GM19193 (cell line): Measurements from ENCODE around the gene UNC79.

Experiments used
- POLR2A ChIP-seq: IDR thresholded peaks from 4 replicates; pipeline ENCODE4 v1.6.1; 2011; ENCODE audit not compliant: insufficient read depth, insufficient read length; ENCODE audit errors: extremely low read depth

UNC79 gene

GRCh38 chr14:93663317-93663716, 232.6 kb downstream of the UNC79 start:
- no peak for TF ChIP-seq POLR2A

DNA sequence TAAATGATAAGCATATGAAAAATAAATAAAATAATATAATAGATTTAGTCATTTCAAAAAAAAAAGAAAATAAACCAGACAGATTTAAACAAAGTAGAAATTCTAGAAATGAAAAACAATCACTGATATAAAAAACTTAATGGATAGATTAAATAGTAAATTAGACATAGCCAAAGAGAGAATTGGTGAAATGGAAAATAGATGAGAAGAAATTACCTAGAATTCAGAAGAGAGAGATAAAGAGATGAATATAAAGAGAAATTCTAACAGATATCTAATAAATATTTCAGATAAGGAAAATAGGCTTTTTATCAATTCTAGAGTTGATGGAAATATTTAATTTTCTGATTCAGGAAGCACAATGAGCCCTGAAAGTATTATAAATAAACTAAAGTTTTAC, 234.4 kb downstream of the UNC79 start:
- no peak for TF ChIP-seq POLR2A

- TF ChIP-seq POLR2A, result no peak
These were observed 238.9 kb downstream of the UNC79 start for GRCh38 chr14:93669632-93670031.

DNA sequence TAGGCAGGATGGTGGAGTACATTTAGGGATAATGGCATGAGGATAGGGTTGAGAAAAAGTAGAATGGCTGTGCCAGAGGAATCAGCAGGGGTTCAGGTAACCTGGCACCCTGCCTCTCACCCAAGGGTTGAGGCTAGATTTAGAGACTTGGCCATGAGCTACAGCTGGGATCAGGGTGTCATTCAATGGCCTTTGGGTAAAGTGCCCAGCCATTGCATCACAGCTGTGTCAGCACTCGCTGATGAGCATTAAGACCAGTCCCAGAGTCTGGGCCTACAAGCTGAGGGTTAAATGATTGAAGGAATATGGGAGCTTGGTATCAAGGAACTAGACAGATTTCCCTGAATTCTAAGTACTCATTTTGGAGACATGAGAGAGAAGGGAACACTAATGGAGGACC, 243.6 kb downstream of the UNC79 start:
- TF ChIP-seq POLR2A, result no peak

- no peak for TF ChIP-seq POLR2A
These were observed 244.9 kb downstream of the UNC79 start for GRCh38 chr14:93675651-93676050.

GRCh38 chr14:93676416-93676958, 245.7 kb downstream of the UNC79 start:
- no peak for TF ChIP-seq POLR2A

DNA sequence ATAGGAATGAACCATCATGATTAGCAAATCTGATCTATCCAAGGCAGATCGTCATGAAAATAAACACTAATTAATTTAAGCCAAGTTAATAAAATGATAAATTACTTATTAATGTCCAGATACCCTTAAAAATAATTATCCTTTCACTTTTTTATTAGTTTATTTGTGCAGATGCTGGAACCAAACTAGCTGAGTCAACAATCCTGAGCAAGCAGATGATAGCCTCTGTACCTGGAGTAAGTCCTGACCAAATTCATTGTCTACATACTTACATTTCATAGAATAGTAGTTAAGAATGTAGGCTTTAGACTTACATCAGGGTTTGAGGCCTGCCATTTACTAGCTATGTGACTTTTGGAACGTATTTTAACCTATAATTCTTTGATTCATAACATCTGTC, 251.7 kb downstream of the UNC79 start:
- TF ChIP-seq POLR2A, result no peak

DNA sequence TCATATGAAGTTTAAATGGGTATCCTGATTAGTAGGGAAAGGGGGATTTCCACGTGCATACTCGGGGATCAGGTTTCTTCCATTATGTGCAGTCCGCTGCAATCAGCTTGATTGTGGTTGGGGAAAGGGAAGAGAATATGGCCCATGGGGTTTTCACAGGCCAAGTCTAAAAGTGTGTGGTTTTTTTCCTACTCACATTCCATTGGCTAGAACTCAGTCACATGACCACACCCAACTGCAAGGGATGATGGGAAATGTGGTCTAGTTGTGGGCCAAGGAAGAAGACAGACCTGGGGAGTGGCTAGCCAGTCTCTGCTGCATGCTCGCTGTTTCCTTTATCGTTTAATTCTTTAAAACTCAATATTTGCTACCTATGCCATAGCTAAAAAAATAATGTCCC, 252.5 kb downstream of the UNC79 start:
- TF ChIP-seq POLR2A, result no peak

GRCh38 chr14:93685121-93685895, 254.6 kb downstream of the UNC79 start:
- no peak for TF ChIP-seq POLR2A

GRCh38 chr14:93686268-93686667, 255.5 kb downstream of the UNC79 start:
- no peak for TF ChIP-seq POLR2A

DNA sequence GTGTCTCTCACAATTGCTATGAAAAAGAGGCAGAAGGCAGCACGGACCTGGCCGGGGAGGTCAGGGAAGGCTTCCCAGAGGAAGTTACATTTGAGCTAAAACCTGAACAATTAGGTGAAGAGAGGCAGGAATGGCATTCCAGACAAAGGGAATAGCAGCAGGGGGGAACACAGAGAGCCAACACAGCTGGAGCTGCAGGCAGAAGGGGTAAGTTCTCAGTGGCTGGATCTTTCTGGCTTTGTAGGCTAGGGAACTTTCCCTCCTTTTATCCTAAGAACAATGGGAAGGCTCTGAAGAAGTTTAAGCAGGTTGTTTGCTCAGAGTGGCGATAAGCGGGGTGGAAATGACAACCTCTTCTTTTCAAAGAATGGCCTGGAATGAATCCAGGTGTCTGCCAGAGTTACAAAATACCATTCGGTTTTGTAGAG, 257.5 kb downstream of the UNC79 start:
- no peak for TF ChIP-seq POLR2A

DNA sequence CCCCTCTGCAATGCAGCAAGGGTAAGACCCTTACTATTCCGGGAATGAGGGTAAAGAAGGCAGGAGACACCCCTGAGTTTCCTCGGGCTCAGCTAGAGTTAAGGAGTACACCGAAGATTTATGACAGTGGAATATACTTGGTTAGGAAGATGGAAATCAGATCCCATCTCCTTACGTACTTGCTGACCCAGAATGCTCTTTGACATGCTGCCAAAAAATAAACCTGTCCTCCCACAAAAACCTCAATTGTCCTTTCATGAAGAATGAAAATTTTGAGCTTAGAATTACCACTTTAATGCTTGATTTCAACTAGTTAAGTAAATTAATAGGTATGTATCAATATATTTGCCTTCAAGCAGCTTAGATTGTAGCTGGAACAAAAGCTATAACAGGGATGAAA, 258.1 kb downstream of the UNC79 start:
- no peak for TF ChIP-seq POLR2A

GRCh38 chr14:93690146-93690545, 259.4 kb downstream of the UNC79 start:
- TF ChIP-seq POLR2A, result no peak

GRCh38 chr14:93691042-93691780, 260.5 kb downstream of the UNC79 start:
- no peak for TF ChIP-seq POLR2A

DNA sequence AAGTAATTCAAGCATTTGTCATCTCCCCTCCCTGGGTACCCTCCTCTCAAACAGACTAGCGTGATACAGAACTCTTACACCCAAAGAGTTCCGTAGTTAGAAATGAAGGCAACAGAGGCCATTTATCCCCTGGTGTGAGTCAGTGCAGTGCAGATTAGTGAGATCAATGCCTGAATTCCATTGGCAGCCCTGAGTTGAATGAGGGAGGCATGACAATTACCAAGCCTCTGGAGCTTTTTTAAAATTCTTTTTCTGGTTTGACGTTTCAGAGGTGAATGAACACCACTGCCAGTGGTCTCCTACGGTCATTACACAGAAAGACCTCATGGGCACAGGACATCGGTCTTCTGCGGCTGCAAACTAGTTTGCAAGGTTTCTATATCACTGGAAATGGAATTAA, 263.2 kb downstream of the UNC79 start:
- TF ChIP-seq POLR2A, result no peak

GRCh38 chr14:93700928-93701327, 270.2 kb downstream of the UNC79 start:
- TF ChIP-seq POLR2A, result no peak
